GM18517 (cell line): ENCODE data around the gene TM4SF4.

Experiments used
- ATAC-seq: cut with Tn5 transposase; IDR thresholded peaks from one replicate; pipeline ENCODE4 v1.9.1; 2021; ENCODE audit warnings: mild to moderate bottlenecking, moderate library complexity; ENCODE audit not compliant: unreplicated experiment

Gene TM4SF4

DNA sequence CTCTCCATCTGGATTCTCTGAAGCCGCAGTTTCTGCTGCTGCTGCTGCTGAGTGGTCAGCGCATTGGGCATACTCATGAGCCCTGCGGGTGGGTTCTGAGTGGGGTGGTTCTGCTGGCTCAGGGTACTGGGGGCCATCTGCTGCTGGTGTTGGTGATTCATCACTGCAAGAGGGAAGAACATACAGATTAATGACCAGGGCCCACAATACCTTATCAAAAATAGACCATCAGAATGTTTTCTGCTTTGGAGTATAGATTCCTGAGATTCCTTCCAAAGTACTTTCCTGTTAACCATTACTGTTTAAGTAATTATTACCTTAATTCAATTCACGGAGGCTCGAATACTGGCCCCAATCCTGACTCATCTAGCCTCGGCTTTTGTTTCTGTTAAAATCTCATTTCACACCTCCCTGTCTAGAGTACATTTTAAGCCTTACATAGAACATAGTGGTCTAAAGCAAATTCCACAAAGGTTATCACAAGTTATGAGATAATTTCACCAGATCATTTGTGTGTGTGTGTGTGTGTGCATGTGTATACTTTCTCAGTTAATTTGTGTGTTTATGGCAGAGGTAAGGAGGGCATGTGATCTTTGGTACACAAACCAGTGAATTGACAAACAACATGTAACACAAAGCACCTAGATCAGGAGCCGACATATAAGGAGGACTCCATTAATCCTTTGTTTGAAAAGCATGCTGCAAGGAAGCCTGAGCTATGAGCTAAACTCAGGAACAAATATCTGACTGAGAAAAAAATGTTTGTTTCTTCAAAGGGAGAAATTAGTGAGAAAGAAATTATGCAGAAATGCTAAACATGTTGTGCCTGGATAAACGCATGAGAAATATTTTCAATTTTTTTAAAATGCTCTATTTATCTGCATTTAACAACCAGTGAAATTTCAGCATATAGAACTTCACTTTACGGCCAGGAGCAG lies 68.1 kb downstream of the TM4SF4 start:
- ATAC-seq, result no peak

DNA sequence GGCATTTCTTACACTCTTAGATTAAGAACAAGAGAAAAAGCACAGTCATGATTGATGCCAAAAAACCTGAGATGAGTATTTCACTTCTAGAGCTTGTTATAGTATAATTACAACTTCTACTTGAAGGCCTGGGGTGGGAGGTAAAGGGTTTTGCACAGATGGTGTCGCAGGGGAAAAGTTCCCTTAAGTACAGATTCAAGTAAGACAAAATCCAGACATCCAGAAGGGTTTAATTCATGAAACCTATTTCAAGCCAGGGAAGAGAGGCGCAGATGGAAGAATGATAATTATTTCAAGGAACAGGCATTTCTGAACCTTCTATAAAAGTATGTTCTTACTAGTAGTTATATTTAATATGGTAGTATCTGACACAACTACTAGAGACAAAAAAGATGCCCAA lies 70.6 kb downstream of the TM4SF4 start:
- ATAC-seq, result no peak

DNA sequence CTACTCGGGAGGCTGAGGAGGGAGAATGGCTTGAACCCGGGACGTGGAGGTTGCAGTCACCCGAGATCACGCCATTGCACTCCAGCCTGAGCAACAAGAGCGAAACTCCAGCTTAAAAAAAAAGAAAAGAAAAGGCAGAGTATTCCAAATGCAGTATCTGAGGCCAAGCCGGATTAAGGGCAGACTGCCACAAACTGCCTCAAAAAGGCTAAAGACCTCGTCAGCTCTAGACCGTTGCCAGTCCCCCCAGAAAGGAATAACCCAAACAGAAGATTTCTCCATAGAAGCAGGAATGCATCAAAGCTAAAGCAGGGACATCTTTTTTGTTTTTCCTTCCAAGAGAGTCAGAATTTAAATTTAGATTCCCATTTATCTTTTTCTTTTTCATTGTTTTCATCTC lies 72.9 kb downstream of the TM4SF4 start:
- no peak for ATAC-seq

DNA sequence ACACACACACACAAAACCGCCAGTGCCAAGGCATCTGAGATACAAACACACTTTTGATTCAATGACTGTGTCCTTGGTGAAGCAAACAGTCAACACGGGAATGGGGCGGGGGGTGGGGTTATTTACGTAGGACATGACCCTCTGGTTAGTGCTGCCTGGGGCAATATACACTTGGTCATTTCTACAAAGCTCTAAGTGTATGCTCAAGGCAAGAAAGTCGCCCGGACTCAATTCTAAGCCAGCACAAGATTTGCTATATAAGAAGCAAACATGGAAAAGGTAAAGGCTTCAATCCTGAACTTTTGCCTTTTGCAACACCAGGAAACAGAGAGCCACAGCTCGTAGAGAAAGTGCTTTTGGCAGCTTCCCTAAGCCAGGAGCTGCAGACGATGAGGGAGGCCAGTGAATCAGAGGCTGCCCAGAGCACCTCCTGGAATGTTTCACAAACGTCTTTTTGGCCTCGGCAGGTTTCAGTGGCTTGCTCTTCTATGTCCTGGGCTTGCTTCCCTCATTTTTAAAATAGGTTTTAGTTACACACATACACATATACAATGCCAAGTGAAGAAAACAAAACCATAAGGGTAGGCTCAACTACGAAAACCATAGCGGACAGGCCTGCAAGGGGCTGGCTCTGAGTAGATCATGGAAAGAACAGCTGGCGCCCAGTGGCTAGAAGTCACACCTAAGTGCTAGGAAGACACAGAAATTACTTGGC lies 73.6 kb downstream of the TM4SF4 start:
- no peak for ATAC-seq

DNA sequence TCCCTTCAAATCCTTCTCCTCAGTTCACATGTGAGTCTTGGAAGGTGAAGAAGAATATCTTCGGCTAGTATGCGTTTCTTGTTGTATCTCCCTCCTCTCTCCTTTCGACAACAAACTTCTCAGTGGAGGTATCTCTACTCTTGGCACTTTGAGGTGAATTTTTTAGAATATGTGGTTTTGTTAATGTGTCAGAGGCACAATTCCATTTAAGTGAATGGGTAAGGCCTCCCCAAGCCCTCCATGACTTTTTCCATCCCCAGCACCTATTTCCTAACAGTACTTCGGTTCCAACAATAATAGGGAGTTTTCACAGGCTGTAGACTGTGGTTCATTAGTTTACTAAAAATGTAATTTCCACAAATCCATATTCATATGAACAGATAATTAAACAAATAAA lies 74.2 kb downstream of the TM4SF4 start:
- no peak for ATAC-seq

DNA sequence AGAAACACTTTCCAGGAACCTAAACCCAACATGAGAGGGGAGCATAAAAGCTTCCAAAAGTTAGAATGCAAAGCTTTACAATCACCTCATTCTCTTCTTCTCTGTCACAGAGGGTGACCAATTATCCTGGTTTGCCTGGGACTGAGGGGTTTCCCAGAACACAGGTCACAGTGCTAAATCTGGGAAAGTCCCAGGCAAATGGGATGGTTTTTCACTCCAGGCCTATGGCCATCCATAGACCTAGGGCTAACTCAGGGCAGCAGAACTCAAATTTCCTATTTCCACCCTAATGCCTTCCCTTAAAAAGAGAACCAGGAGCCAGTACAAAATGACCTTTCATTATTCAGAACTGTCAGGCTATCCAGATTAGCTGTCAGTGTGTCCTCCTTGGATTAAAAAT lies 77.0 kb downstream of the TM4SF4 start:
- ATAC-seq, result no peak

DNA sequence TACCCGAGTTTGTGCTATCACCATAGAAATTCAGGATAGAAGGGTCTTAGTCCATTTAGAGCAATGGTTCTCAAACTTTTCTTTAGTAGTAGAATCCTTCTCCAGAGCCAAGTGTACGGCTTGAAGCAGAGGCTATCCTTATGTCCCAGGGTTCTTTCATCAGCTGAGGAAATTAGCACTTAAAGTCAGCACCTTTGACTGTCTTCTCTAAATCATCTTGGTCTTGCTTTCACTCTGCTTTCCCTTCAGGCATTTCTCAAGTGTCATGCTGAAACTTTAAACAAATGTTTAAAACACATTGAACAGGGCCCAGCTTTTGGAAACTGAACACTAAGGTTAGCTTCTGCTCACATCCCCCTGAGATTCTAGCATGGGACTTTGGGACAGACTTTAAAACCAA lies 78.2 kb downstream of the TM4SF4 start:
- ATAC-seq, result no peak
